Ovary (tissue), 3 donors: Measurements from ENCODE around the gene HTR3B.

Experiments
- EP300 ChIP-seq: sonication (generic); formaldehyde crosslinking; IDR thresholded peaks from one replicate; pipeline ENCODE4 v1.6.1; 2017; ENCODE audit warnings: antibody characterized with exemption
- TF ChIP-seq, protein P1 (sequence below), 3 donors: fragments of 450-650 bp in 2 of 3; fragments of 200-600 bp in 1 of 3; IDR thresholded peaks; one replicate each; pipeline versions ENCODE4 v1.5.1 to v1.8.0; 2016 to 2022; ENCODE audit warnings: antibody characterized with exemption in 3 of 3, mild to moderate bottlenecking in 1 of 3
- donor health status: DM: no; HTN: no; CAD: no.

DNA sequence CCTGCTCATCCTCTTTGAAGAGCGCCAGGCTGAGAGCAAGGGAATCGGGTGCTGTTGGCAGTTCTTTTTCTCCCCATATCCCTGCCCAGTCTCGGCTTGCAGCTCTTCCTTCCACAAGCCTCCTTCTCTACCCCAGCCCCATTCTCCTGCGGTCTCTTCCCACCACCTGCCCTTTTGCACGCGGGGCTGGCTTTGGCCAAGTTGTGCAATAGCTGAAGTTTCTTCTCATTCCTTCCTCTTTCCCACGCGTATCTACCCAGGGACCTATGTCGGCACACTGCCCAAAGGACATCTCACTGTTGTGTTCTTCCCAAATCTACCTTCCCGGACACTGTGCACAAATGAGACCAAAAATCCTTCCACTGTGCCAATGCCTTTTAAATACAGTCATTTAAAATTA, 48.0 kb downstream of the HTR3B start:
- TF ChIP-seq, protein P1, sequence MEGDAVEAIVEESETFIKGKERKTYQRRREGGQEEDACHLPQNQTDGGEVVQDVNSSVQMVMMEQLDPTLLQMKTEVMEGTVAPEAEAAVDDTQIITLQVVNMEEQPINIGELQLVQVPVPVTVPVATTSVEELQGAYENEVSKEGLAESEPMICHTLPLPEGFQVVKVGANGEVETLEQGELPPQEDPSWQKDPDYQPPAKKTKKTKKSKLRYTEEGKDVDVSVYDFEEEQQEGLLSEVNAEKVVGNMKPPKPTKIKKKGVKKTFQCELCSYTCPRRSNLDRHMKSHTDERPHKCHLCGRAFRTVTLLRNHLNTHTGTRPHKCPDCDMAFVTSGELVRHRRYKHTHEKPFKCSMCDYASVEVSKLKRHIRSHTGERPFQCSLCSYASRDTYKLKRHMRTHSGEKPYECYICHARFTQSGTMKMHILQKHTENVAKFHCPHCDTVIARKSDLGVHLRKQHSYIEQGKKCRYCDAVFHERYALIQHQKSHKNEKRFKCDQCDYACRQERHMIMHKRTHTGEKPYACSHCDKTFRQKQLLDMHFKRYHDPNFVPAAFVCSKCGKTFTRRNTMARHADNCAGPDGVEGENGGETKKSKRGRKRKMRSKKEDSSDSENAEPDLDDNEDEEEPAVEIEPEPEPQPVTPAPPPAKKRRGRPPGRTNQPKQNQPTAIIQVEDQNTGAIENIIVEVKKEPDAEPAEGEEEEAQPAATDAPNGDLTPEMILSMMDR (IDR thresholded peaks at IDR 0.05): no peak
- TF ChIP-seq EP300: no peak
